Stimulated activated CD4-positive, alpha-beta T cell treated with anti-CD3 and anti-CD28 coated beads, Interleukin-4, amount 100 ng/mL, for 24 hours (primary cell): ENCODE data around the gene MRGPRX3.
A peak's percentile ranks its signal among the peaks of the same experiment; 100 is the strongest.

ENCODE experiments used
- DNase-seq: peaks from one replicate; pipeline ENCODE4 v3.0.0-alpha.2; 2020

The MRGPRX3 gene

DNA sequence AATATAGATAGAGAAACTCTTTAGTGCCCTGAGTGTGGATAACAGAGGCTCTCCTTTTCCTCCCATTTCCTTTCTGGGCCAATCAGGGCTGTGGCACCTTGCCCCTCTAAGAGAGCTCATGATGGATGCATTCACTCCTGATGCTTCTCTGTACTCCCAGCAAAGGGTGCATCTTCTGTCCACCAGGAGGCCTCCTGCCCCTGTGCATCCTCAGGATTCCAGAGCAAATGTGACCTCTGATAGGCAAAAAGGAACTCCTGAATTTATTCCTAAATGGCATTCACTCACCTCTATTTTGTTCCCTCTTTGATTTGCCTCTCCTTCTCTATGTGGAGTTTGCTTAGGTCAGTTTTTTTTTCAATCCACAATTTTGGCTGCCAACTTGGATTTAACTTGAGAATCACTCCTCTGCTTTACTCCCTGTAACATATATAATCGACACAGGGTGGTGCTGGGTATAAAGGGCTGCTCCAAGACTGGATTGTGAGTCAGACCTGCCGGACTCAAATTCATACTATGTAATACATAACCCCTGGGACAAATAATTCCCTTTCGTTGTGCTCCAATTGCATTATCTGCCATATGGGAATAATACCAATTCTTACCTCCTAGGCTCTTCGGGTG, 39.1 kb downstream of the MRGPRX3 start:
- DNase-seq, result peak; percentile 5

DNA sequence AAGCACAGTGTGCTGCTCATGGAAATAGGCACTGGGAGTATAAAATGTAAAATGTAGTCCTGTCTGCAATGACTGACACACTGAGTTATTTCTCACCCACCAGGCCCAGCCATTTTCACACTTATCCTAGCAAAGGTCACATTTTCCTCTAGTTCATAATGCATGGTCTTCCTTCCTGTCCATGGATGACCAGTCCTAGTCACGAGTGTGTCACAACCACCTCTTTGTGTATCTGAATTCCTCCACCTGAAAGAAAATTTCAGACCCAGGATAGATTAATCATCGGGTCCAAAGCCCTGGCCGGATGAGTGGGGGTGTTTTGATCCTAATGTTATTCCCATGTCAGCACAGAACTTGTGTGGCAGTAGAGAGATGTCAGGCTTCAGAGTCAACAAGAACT, 40.3 kb downstream of the MRGPRX3 start, which contains the start of gene MRGPRX4:
TSS of gene MRGPRX4 (plus strand) at position 172 of the 400 bp plus-strand sequence. CDS start 420 bp downstream, outside the sequence.
- no peak for DNase-seq

DNA sequence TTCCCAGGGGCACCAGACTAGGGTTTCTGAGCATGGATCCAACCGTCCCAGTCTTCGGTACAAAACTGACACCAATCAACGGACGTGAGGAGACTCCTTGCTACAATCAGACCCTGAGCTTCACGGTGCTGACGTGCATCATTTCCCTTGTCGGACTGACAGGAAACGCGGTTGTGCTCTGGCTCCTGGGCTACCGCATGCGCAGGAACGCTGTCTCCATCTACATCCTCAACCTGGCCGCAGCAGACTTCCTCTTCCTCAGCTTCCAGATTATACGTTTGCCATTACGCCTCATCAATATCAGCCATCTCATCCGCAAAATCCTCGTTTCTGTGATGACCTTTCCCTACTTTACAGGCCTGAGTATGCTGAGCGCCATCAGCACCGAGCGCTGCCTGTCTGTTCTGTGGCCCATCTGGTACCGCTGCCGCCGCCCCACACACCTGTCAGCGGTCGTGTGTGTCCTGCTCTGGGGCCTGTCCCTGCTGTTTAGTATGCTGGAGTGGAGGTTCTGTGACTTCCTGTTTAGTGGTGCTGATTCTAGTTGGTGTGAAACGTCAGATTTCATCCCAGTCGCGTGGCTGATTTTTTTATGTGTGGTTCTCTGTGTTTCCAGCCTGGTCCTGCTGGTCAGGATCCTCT, 41.0 kb downstream of the MRGPRX3 start:
- no peak for DNase-seq
